Activated T-cell treated with anti-CD3 and anti-CD28 coated beads for 24 hours (primary cell): Measurements from ENCODE around the gene CIBAR2.

Experiments used
- DNase-seq: peaks from one replicate; pipeline ENCODE4 v3.0.0-alpha.2; 2020; ENCODE audit warnings: low read depth

Gene CIBAR2

GRCh38 chr16:85103114-85104079, 8.9 kb downstream of the CIBAR2 start:
- no peak for DNase-seq

- DNase-seq, result no peak
Observed at GRCh38 chr16:85101956-85102630, 10.2 kb downstream of the CIBAR2 start.

GRCh38 chr16:85100265-85100664, 12.0 kb downstream of the CIBAR2 start:
- DNase-seq, result no peak

DNA sequence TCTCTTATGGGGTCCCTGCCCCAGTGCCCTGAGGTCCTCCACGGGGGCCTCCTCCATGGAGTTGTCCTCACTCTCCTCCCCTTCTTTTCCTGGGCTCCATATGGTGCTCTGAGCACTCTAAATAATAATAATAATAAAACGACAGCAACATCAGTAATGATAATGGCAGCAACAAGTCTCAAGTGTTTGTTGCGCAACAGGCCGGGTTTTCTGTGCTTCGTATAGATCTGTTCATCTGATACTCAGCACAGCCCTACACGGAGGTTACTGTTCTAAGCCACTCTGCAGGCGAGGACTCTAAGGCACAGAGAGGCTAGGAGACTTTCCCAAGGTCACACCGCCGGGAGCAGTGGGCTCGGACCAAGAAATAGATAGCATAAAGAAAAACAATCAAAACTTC, 13.7 kb downstream of the CIBAR2 start:
- DNase-seq, result no peak

DNA sequence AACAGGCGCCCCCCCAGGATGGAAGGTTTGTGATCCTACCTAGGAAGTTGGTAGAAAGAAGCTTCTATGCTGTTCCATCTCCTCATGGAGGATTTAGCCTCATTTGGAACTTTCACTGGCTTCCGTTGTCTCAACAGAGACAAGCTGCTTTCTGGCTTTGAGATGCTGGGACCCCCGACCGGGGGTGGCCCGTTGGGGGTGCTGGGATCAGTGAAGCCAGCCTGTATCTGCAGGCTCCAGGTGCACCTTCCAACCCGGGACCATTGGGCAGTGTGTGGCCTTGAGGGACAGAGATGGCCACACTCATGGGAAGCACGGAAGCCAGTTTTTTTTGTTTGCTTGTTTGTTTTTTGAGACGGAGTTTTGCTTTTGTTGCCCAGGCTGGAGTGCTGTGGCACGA, 15.4 kb downstream of the CIBAR2 start:
- no peak for DNase-seq

DNA sequence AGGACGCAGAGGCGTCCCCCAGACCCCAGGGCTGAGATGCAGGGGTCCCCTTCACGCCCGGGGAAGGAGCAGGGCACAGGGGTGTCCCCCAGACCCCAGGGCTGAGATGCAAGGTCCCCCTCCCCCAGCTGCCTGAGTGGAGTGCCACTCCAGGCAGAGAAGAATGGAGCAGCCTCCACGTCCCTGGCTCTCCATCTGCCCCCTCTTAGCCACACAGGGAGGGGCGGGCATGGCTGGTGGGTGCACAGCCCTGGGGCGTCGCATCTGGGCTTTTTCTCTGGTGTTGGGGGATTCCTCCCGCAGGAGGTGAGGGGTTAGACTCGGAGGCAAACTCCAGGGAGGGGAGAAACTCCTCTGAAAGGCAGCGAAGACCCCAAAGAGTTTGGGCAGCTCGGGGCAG, 17.5 kb downstream of the CIBAR2 start:
- DNase-seq, result no peak

- DNase-seq, result no peak
Observed at GRCh38 chr16:85094176-85094805, 18.0 kb downstream of the CIBAR2 start.

DNA sequence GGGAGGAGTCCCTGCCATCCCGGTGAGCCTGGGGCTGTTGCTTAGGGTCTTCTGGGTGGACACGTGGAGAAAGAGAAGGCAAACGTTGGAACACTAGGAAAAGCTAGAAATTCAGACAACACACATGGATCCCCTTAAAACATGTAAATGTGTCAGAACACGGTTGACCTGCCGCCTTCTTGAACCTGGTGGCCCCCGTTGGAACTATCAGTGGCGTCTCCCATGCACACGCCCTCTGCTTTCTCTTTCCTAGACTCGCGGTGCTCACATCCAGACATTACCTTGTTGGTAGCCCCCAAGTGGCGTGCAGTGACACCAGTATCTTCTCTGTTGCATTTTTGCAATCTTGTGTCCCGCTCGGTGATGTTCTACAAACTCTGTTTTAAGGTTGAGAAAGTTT, 18.6 kb downstream of the CIBAR2 start:
- DNase-seq, result no peak

DNA sequence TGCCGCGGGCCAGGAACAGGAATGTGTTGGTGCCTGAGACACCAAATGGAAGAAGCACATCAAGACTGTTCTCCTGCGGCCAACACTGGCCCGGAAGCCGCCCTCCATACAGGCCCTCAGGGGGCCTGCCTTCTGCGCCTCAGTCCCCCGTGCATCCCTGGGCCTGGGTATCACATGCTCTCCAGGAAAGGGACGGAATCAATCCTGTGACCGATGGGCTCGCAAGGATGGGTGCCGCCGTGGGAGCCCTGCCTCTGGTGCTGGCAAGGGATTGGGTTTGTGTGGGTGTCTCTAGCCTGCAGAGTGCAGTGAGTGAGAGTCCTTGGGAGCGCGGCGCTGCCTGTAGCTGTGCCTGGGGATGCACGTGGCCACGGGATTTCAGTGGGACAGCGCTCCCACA, 19.4 kb downstream of the CIBAR2 start:
- DNase-seq, result no peak

DNA sequence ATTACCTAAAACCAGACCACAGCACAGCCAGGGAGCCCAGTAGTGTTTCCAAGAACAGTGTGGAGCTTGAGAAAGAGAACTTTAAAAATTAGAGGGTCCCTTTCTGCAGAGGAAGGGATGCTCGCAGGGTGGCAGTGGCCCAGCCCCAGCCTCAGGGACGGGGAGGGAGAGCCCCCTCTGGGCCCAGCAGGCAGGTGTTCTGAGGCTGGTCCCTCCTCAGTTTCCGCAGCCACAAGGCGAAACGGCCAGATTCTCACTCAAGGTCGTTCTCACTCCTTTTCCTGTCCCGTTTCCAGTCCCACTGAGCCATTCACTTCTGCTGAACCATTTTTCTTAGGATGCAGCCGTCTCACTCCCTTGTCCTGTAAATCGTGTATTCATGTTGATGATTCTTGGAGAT, 20.0 kb downstream of the CIBAR2 start:
- no peak for DNase-seq

GRCh38 chr16:85091522-85091910, 20.8 kb downstream of the CIBAR2 start:
- no peak for DNase-seq

GRCh38 chr16:85090873-85091521, 21.3 kb downstream of the CIBAR2 start:
- no peak for DNase-seq

DNA sequence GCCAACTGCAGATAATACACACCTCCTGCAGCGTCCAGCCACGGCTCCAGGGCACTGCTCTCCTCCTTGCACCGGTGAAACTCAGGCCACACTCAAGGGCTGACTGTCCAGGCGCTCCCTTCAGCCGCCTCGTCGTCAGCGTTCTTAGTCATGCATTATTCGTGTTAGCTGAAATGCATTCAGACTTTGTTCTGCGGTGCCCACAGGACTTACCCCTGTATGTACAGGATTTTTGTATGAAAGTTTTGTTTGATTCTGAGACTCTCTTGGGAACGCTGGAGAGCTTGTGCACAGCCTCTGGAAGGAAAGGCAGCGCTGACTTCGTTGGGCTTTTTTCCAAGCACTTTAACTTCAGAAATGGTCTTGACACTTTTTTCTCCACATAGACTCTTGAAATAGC, 22.1 kb downstream of the CIBAR2 start:
- DNase-seq, result no peak

DNA sequence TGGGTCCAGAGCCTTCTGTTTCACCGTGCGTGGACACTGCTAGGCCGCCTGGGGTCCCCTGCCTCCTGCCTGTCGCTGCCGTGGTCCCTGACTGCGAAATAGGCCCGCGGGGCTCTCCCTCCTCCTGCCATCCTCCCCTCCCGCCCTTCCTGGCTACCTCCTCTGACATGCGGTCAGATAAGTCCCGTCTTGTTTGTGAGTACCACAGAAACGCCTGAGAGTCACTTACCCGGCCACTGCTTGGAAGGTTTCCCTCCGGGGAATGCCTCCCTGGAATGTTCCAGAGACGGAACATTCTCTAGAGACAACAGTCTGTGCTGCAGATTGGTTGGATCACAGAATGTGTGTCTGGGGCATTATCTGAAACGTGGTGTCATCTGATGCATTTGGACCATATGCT, 22.7 kb downstream of the CIBAR2 start:
- no peak for DNase-seq

DNA sequence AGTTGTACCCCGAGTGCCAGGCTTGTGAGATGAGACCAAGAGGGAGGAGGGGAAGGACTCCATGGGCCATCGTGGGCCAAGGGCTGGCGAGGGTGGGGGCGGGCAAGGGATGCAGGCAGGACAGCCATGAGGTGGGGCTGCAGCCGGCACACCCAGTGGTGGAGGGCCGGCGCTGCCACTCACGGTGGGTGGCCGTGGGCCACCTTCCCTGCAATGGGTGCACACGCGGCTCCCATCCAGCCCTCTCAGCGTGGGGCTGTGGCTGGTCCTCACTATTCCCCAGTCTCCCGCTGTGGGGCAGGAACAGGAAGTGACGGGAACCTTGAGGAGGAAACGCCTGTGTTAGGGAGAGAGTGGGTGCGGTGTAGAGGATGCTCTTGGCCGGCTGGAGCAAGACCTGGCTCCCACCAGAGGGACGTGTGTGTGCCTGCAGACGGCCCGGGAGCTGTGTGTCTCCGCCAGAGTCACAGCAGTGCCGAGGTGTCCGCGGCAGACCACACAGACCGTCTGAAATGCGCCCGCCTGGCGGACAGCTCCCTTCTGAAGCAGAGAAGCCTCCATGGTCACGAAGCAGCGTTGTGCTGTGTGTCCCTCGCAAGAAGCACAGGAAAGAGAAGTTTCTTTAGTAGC, 23.6 kb downstream of the CIBAR2 start:
- no peak for DNase-seq

GRCh38 chr16:85087899-85088569, 24.2 kb downstream of the CIBAR2 start:
- DNase-seq, result no peak

DNA sequence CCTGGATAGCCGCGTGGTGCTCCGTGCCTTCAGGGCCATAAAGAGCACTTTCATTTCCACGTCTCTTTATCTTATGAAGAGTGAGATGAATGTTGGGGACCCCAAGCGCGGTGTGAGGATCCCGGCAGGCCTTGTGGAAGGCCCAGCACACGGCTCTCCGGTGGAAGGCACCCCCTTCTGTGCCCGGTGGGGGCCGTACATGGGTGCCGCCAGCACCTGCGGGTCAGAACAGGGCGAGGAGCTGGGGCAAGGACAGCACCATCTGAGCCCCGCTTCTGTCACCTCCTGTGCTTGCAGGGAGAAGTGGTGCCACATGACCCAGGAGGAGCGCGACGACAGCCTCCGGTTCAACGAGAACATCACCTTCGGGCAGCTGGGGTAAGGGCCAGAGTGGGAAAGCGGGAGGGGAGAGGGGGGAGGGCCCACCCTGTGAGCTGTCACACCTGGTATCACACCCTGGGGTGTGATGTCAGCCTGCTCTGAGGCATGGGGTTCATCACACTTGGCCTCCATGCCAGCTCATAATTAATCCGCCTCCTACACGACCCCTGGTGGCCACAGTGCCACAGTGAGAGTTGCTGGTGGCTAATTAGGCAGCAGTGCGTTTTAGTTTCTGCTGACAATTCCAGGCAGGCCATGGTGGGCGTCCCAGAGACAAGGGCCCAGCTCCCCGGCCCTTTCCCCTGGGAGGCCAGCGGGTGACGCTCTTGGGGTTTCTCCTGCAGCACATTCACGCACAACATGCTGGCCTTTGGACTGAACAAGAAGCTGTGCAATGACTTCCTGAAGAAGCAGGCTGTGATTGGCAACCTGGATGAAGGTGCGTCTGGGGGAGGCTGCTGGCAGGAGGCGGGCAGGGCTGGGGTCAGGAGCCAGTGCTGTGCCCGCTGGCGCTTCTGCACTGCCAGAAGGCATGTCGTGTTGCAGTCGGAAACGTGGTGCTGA, 25.7 kb downstream of the CIBAR2 start:
- peak; percentile 70 for DNase-seq

- no peak for DNase-seq
Observed at GRCh38 chr16:85085721-85086120, 26.6 kb downstream of the CIBAR2 start.

GRCh38 chr16:85084841-85085510, 27.3 kb downstream of the CIBAR2 start:
- DNase-seq, result no peak
